OCI-LY1 (cell line): Measurements from ENCODE around the gene RARG.

Experiments used
- H2AFZ ChIP-seq: fragments of 200-600 bp; sonication (generic), shearing (Covaris generic); 2 replicates; pipeline ENCODE4 v1.6.0; 2014; ENCODE audit warnings: antibody characterized with exemption, mild to moderate bottlenecking, low read length
- H3F3A ChIP-seq: fragments of 200-600 bp; sonication (generic), shearing (Covaris generic); 2 replicates; pipeline ENCODE4 v1.6.0; 2014; ENCODE audit warnings: mild to moderate bottlenecking, antibody characterized with exemption, low read length, moderate library complexity; ENCODE audit not compliant: insufficient read depth
- H3K27ac ChIP-seq: fragments of 200-600 bp; sonication (generic); 2 replicates; pipeline ENCODE4 v1.5.1; 2014; ENCODE audit warnings: low read length, mixed run types, mild to moderate bottlenecking, low read depth; ENCODE audit not compliant: poor library complexity, severe bottlenecking
- H3K27me3 ChIP-seq: fragments of 200-600 bp; sonication (generic); 2 replicates; pipeline ENCODE4 v1.6.0; 2014; ENCODE audit warnings: antibody characterized with exemption, mild to moderate bottlenecking, low read length, moderate library complexity; ENCODE audit not compliant: insufficient read depth
- H3K36me3 ChIP-seq: fragments of 200-600 bp; sonication (generic); 2 replicates; pipeline ENCODE4 v1.6.1; 2014; ENCODE audit warnings: mild to moderate bottlenecking, antibody characterized with exemption, low read length, moderate library complexity, mixed read lengths; ENCODE audit not compliant: insufficient read depth
- H3K4me1 ChIP-seq: fragments of 200-600 bp; sonication (generic); 2 replicates; pipeline ENCODE4 v1.5.1; 2014; ENCODE audit warnings: mild to moderate bottlenecking, low read length, moderate library complexity; ENCODE audit not compliant: insufficient read depth, severe bottlenecking
- H3K4me2 ChIP-seq: fragments of 200-600 bp; sonication (generic), shearing (Covaris generic); 2 replicates; pipeline ENCODE4 v1.6.1; 2014; ENCODE audit warnings: low read length
- H3K4me3 ChIP-seq: fragments of 200-600 bp; sonication (generic); 2 replicates; pipeline ENCODE4 v1.5.1; 2014; ENCODE audit warnings: low read length, low read depth, mild to moderate bottlenecking, mixed read lengths; ENCODE audit not compliant: poor library complexity, severe bottlenecking
- H3K79me2 ChIP-seq: fragments of 200-600 bp; shearing (Covaris generic); 2 replicates; pipeline ENCODE4 v1.6.1; 2016; ENCODE audit warnings: mixed run types, low read length, mixed read lengths; ENCODE audit not compliant: insufficient read depth
- H3K9ac ChIP-seq: fragments of 200-600 bp; sonication (generic), shearing (Covaris generic); 2 replicates; pipeline ENCODE4 v1.6.1; 2014; ENCODE audit warnings: mild to moderate bottlenecking, low read length, mixed read lengths
- H3K9me2 ChIP-seq: fragments of 200-600 bp; sonication (generic), shearing (Covaris generic); 2 replicates; pipeline ENCODE4 v1.6.1; 2014; ENCODE audit warnings: low read depth, mild to moderate bottlenecking, low read length, mixed read lengths
- H3K9me3 ChIP-seq: fragments of 200-600 bp; shearing (Covaris generic); 2 replicates; pipeline ENCODE4 v1.6.1; 2014; ENCODE audit warnings: low read length, mixed read lengths
- H4K20me1 ChIP-seq: fragments of 200-600 bp; sonication (generic), shearing (Covaris generic); 2 replicates; pipeline ENCODE4 v1.6.0; 2016; ENCODE audit warnings: mild to moderate bottlenecking, low read length; ENCODE audit not compliant: insufficient read depth
- EZH2 ChIP-seq: fragments of 200-600 bp; sonication (generic), shearing (Covaris generic); IDR thresholded peaks from 2 replicates; pipeline ENCODE4 v1.8.0; 2017; ENCODE audit warnings: borderline replicate concordance, mixed run types, mild to moderate bottlenecking, antibody characterized with exemption, low read length, moderate library complexity, mixed read lengths
- TF ChIP-seq, protein P1 (sequence below): fragments of 200-600 bp; sonication (generic), shearing (Covaris generic); IDR thresholded peaks from 2 replicates; pipeline ENCODE4 v1.5.1; 2017; ENCODE audit warnings: mild to moderate bottlenecking, antibody characterized with exemption, low read length, moderate library complexity, mixed read lengths

Gene RARG

GRCh38 chr12:53227836-53228235 is 4.2 kb downstream of the RARG start:
- Histone ChIP-seq H4K20me1 (no peaks in the 10 kb centered on the region), H3K36me3 (no peaks in the 10 kb centered on the region), H3K4me1 (peaks cover 6% of the 10 kb centered on the region), H3K9me2 (no peaks in the 10 kb centered on the region), H2AFZ (no peak overlapping the region), H3K4me3 (no peak overlapping the region), H3K27ac (no peak overlapping the region), H3K4me2 (no peak overlapping the region), H3K9ac (no peak overlapping the region), H3F3A (no peaks in the 10 kb centered on the region), H3K27me3 (peaks cover 3% of the 10 kb centered on the region), H3K9me3 (no peaks in the 10 kb centered on the region), H3K79me2 (no peaks in the 10 kb centered on the region)
- TF ChIP-seq, protein P1, sequence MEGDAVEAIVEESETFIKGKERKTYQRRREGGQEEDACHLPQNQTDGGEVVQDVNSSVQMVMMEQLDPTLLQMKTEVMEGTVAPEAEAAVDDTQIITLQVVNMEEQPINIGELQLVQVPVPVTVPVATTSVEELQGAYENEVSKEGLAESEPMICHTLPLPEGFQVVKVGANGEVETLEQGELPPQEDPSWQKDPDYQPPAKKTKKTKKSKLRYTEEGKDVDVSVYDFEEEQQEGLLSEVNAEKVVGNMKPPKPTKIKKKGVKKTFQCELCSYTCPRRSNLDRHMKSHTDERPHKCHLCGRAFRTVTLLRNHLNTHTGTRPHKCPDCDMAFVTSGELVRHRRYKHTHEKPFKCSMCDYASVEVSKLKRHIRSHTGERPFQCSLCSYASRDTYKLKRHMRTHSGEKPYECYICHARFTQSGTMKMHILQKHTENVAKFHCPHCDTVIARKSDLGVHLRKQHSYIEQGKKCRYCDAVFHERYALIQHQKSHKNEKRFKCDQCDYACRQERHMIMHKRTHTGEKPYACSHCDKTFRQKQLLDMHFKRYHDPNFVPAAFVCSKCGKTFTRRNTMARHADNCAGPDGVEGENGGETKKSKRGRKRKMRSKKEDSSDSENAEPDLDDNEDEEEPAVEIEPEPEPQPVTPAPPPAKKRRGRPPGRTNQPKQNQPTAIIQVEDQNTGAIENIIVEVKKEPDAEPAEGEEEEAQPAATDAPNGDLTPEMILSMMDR = no peak
- no peak for TF ChIP-seq EZH2

DNA sequence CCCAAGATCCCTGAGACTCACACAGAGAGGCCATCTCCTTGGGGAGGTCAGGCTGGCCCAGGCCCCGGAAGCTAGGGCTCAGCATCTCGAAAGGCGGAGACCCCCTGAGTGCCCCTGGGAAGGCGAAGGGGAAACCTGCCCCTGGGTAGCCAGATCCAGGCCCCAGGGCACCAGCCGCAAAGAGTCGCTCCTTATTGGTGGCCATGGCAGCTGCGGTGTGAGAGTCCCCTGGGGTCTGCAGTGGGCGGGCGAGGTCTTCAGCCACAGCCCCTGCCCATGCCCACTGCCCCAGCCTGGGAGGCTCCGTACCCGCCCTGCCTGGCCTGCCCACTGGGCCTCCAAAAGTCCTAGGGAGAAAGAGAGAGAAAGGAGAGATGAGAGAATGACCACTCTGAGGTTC is 4.7 kb downstream of the RARG start:
- Histone ChIP-seq H3K27ac (no peak overlapping the region), H3K4me2 (no peak overlapping the region), H3K36me3 (no peaks in the 10 kb centered on the region), H3K9ac (no peak overlapping the region), H4K20me1 (no peaks in the 10 kb centered on the region), H3K9me2 (no peaks in the 10 kb centered on the region), H3K4me3 (no peak overlapping the region), H3K9me3 (no peaks in the 10 kb centered on the region), H3K4me1 (peaks cover under 1% of the 10 kb centered on the region), H3K79me2 (no peaks in the 10 kb centered on the region), H2AFZ (no peak overlapping the region), H3K27me3 (peaks cover 3% of the 10 kb centered on the region), H3F3A (no peaks in the 10 kb centered on the region)
- TF ChIP-seq, protein P1 = no peak
- no peak for TF ChIP-seq EZH2

- no peaks in the 10 kb centered on the region for H3K9me3 ChIP-seq
- H3K36me3 ChIP-seq = no peaks in the 10 kb centered on the region
- H3K9me2 ChIP-seq = no peaks in the 10 kb centered on the region
- no peak overlapping the region for H3K27ac ChIP-seq
- no peaks in the 10 kb centered on the region for H3F3A ChIP-seq
- H3K9ac ChIP-seq = no peak overlapping the region
- no peaks in the 10 kb centered on the region for H4K20me1 ChIP-seq
- no peak overlapping the region for H3K4me2 ChIP-seq
- TF ChIP-seq, protein P1 = no peak
- no peak for TF ChIP-seq EZH2
- no peaks in the 10 kb centered on the region for H3K79me2 ChIP-seq
- H3K27me3 ChIP-seq = peaks cover 3% of the 10 kb centered on the region
- peaks cover 4% of the 10 kb centered on the region for H3K4me1 ChIP-seq
- no peak overlapping the region for H2AFZ ChIP-seq
- H3K4me3 ChIP-seq = no peak overlapping the region
Observed at GRCh38 chr12:53226815-53227214, 5.2 kb downstream of the RARG start.
